ENCODE measurements around the gene ENAM. TPM values are rescaled to one million over a fixed set of nuclear protein-coding genes. Genes with fewer than 3 reads are reported as not detected.
"Not testable (repeated sequence)": the region's sequence is repeated elsewhere in the genome, so short reads cannot be mapped to it uniquely, and the experiment has no call there.

The ENAM gene
- total RNA-seq, 1 donor from 2014 or later = not detected

DNA sequence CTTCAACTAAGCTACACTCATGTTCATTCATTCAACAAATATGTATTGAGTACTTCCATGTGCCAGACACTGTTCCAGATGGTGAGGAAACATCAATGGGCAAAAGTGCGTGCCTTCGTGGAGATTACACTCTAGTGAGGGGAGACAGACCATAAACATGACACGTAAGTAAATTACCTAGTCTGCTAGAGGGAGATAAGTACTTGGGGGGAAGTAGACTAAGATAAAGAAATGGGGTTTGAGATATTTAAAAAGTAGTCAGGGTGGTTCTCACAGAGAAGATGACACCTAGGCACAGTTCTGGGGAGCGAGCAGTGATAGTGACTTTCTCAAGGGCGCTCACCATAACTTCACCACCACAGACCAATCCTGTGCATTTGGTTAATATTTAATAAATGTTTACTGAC lies 26.1 kb downstream of the ENAM start:
- intact Hi-C loops (cut with DNase I) = no loop called here
- TF ChIP-seq, protein P1, sequence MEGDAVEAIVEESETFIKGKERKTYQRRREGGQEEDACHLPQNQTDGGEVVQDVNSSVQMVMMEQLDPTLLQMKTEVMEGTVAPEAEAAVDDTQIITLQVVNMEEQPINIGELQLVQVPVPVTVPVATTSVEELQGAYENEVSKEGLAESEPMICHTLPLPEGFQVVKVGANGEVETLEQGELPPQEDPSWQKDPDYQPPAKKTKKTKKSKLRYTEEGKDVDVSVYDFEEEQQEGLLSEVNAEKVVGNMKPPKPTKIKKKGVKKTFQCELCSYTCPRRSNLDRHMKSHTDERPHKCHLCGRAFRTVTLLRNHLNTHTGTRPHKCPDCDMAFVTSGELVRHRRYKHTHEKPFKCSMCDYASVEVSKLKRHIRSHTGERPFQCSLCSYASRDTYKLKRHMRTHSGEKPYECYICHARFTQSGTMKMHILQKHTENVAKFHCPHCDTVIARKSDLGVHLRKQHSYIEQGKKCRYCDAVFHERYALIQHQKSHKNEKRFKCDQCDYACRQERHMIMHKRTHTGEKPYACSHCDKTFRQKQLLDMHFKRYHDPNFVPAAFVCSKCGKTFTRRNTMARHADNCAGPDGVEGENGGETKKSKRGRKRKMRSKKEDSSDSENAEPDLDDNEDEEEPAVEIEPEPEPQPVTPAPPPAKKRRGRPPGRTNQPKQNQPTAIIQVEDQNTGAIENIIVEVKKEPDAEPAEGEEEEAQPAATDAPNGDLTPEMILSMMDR (IDR thresholded peaks at IDR 0.05) = no peak
- TF ChIP-seq POLR2AphosphoS5 (IDR thresholded peaks at IDR 0.05; ENCODE audit: insufficient read depth in 1 of 2, low read depth in 1 of 2) (no peak), POLR2A (IDR thresholded peaks at IDR 0.05) (no peak)
- no peak overlapping the region for H3K27ac ChIP-seq

DNA sequence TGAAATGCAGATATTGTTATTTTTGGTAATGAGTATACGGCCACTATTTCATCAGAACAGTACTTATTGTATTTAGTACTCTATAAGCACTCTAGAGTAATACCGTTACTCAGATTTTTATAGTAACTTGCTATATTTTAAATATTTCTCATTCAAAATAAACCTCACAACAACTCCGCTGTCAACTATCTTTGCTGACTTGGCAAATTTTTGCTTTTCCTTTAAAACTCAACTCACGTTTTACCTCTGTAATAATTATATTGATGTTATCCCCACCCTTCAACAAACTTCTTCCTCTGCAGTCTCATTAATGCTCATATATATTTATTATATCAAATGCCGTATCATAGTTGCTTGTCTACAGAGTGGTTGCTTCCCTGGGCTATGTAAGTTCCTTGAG lies 28.8 kb downstream of the ENAM start:
- no peak for DNase-seq (ENCODE audit: extremely low spot score in 2 of 2)
- intact Hi-C loops (cut with DNase I) = no loop called here
- no peak overlapping the region for H3K27ac ChIP-seq
- no peaks in the 10 kb centered on the region for H3K4me1 ChIP-seq
- H3K9me3 ChIP-seq = no peaks in the 10 kb centered on the region
- H3K36me3 ChIP-seq = no peaks in the 10 kb centered on the region
- TF ChIP-seq POLR2AphosphoS5 (IDR thresholded peaks at IDR 0.05; ENCODE audit: insufficient read depth in 1 of 2, low read depth in 1 of 2) (no peak), POLR2A (IDR thresholded peaks at IDR 0.05) (no peak)
- TF ChIP-seq, protein P1 (IDR thresholded peaks at IDR 0.05) = no peak
- no peaks in the 10 kb centered on the region for H3K27me3 ChIP-seq
- H3K4me3 ChIP-seq = no peak overlapping the region

More for the DNA sequence above, 26.1 kb downstream of the ENAM start:
- Histone ChIP-seq H3K36me3 (no peaks in the 10 kb centered on the region), H3K9me3 (no peaks in the 10 kb centered on the region), H3K4me3 (no peak overlapping the region), H3K27me3 (no peaks in the 10 kb centered on the region), H3K4me1 (no peaks in the 10 kb centered on the region)
- DNase-seq (ENCODE audit: extremely low spot score in 2 of 2) = no peak

DNA sequence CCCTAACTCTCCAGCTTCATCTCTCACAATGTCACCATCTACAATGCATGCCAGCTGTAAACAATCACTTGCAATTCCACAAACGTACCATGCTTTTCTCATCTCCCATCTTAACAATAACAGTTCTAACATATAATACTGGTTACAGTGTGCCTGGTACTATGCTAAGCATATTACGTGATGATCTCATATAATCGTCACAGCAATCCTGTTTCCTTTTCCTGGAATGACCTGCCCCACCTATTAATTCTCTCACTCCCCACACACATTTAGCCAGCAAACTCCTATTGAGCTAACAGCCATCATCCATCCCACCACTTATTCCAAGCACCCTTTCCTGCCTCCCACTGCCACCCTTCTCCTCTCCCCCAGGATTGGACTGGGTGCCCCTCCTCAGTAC lies 29.9 kb downstream of the ENAM start:
- Histone ChIP-seq H3K27me3 (no peaks in the 10 kb centered on the region), H3K4me1 (no peaks in the 10 kb centered on the region), H3K4me3 (no peak overlapping the region), H3K27ac (no peak overlapping the region), H3K9me3 (no peaks in the 10 kb centered on the region), H3K36me3 (no peaks in the 10 kb centered on the region)
- TF ChIP-seq, protein P1 (IDR thresholded peaks at IDR 0.05) = no peak
- TF ChIP-seq POLR2AphosphoS5 (IDR thresholded peaks at IDR 0.05; ENCODE audit: insufficient read depth in 1 of 2, low read depth in 1 of 2) = no peak
- TF ChIP-seq POLR2A (IDR thresholded peaks at IDR 0.05) = no peak
- intact Hi-C loops (cut with DNase I) = no loop called here
- no peak for DNase-seq (ENCODE audit: extremely low spot score in 2 of 2)

DNA sequence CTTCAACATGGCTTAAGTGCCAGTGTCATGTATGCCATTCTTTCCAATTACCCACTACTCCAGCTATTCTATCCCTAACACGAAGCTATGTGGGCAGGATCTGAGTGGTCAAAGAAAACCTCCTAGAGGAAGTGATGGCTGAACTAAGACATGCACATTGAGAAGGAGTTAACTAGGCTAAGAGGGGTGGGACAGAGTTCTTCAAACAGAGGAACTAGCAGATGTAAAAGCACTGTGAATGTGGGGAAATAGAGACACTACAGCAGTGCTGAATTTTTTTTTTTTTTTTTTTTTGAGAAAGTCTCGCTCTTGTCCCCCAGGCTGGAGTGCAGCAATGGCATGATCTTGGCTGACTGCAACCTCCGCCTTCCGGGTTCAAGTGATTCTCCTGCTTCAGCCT lies 31.6 kb downstream of the ENAM start:
- intact Hi-C loops (cut with DNase I) = no loop called here
- TF ChIP-seq POLR2A (IDR thresholded peaks at IDR 0.05) = no peak
- TF ChIP-seq, protein P1 (IDR thresholded peaks at IDR 0.05) = no peak
- no peak for TF ChIP-seq POLR2AphosphoS5 (IDR thresholded peaks at IDR 0.05; ENCODE audit: insufficient read depth in 1 of 2, low read depth in 1 of 2)
- no peaks in the 10 kb centered on the region for H3K9me3 ChIP-seq
- DNase-seq (ENCODE audit: extremely low spot score in 2 of 2) = no peak
- no peak overlapping the region for H3K4me3 ChIP-seq
- H3K36me3 ChIP-seq = no peaks in the 10 kb centered on the region
- no peaks in the 10 kb centered on the region for H3K4me1 ChIP-seq
- no peak overlapping the region for H3K27ac ChIP-seq
- no peaks in the 10 kb centered on the region for H3K27me3 ChIP-seq

DNA sequence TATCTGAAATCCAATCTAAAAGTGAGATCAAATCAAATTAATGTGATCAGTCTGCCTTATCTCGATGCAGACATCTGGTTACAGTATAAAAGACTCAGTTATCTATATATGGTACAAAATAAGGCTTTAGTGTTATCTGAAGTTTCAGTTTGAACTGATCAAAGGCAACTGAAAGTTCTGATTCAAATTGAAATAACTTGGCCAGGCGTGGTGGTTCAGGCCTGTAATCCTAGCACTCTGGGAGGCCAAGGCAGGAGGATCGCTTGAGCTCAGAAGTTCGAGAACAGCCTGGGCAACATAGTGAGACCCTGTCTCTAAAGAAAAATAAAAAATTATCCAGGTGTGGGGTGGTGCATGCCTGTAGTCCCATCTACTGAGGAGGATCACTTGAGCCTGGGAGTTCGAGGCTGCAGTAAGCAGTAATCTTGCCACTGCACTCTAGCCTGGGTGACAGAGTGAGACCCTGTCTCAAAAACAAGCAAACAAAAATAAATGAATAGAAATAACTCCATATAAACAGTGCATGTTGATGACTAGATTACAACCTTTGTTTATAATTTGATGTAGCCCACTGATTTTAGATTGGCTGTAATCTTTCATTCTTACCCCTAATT lies 32.9 kb downstream of the ENAM start:
- H3K4me3 ChIP-seq; intact Hi-C loops (cut with DNase I); H3K36me3 ChIP-seq; H3K4me1 ChIP-seq; H3K27ac ChIP-seq; H3K27me3 ChIP-seq; DNase-seq (ENCODE audit: extremely low spot score in 2 of 2); H3K9me3 ChIP-seq: not testable (repeated sequence)

All from vagina (tissue), 2 donors.